ENCODE data around the gene RYK.

DNA sequence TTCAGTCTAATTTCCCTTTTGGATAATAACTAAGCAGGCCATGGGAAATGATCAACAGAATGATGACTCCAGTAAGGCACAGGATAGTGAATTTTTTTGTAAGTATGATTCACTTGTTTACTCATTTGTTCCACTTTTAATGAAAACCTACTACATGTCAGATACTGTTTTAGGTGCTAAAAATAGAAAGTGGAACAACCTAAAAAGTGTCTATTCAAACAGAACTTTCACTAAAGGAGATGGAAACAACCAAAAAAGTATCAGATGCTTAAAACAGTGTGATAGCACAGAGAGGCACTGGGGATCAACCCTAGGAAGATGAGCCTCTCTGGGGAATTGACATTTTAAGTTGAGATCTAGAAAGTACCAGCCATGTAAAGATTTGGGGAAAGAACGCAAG lies 11.1 kb downstream of the RYK start:
- TF ChIP-seq, protein P1, sequence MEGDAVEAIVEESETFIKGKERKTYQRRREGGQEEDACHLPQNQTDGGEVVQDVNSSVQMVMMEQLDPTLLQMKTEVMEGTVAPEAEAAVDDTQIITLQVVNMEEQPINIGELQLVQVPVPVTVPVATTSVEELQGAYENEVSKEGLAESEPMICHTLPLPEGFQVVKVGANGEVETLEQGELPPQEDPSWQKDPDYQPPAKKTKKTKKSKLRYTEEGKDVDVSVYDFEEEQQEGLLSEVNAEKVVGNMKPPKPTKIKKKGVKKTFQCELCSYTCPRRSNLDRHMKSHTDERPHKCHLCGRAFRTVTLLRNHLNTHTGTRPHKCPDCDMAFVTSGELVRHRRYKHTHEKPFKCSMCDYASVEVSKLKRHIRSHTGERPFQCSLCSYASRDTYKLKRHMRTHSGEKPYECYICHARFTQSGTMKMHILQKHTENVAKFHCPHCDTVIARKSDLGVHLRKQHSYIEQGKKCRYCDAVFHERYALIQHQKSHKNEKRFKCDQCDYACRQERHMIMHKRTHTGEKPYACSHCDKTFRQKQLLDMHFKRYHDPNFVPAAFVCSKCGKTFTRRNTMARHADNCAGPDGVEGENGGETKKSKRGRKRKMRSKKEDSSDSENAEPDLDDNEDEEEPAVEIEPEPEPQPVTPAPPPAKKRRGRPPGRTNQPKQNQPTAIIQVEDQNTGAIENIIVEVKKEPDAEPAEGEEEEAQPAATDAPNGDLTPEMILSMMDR (IDR thresholded peaks at IDR 0.05): no peak
- TF ChIP-seq POLR2A (IDR thresholded peaks at IDR 0.05): no peak
